Hepatocyte (in vitro differentiated cells): ENCODE measurements around the gene PTPN12. TPM values are rescaled to one million over a fixed set of nuclear protein-coding genes. Genes with fewer than 3 reads are reported as not detected.
A peak's percentile ranks its signal among the peaks of the same experiment; 100 is the strongest.

Experiments used
- DNase-seq: peaks from one replicate; pipeline ENCODE4 v3.0.0-alpha.2; 2016; ENCODE audit warnings: low spot score
- H2AFZ ChIP-seq: fragments of 200-600 bp; sonication (generic); 2 replicates; pipeline ENCODE4 v1.6.0; 2016; ENCODE audit warnings: antibody characterized with exemption, mild to moderate bottlenecking
- H3K27ac ChIP-seq: fragments of 200-600 bp; sonication (generic); 2 replicates; pipeline ENCODE4 v1.5.1; 2016; ENCODE audit warnings: mild to moderate bottlenecking
- H3K27me3 ChIP-seq: fragments of 200-600 bp; sonication (generic); 2 replicates; pipeline ENCODE4 v1.6.1; 2016
- H3K36me3 ChIP-seq: fragments of 200-600 bp; sonication (generic); replicated peaks from 2 replicates; pipeline ENCODE4 v1.5.1; 2016; ENCODE audit warnings: low read depth; ENCODE audit not compliant: insufficient read depth
- H3K4me1 ChIP-seq: fragments of 200-600 bp; sonication (generic); 2 replicates; pipeline ENCODE4 v1.5.1; 2016; ENCODE audit warnings: mild to moderate bottlenecking, moderate library complexity; ENCODE audit not compliant: insufficient read depth
- H3K4me2 ChIP-seq: fragments of 200-600 bp; sonication (generic); 2 replicates; pipeline ENCODE4 v1.6.0; 2016
- H3K4me3 ChIP-seq: fragments of 200-600 bp; sonication (generic); 2 replicates; pipeline ENCODE4 v1.5.1; 2016; ENCODE audit warnings: mild to moderate bottlenecking
- H3K79me2 ChIP-seq: fragments of 200-600 bp; sonication (generic); 2 replicates; pipeline ENCODE4 v1.6.0; 2017; ENCODE audit warnings: mild to moderate bottlenecking
- H3K9me2 ChIP-seq: fragments of 200-600 bp; sonication (generic); replicated peaks from 2 replicates; pipeline ENCODE4 v1.6.0; 2017; ENCODE audit warnings: mild to moderate bottlenecking; ENCODE audit not compliant: insufficient read depth
- H3K9me3 ChIP-seq: fragments of 200-600 bp; sonication (generic); 2 replicates; pipeline ENCODE4 v1.5.1; 2016; ENCODE audit warnings: low read depth, mild to moderate bottlenecking
- H4K20me1 ChIP-seq: fragments of 200-600 bp; sonication (generic); 2 replicates; pipeline ENCODE4 v1.6.0; 2016; ENCODE audit warnings: mild to moderate bottlenecking; ENCODE audit not compliant: insufficient read depth, poor library complexity, severe bottlenecking
- CTCF ChIP-seq: fragments of 200-600 bp; sonication (generic); IDR thresholded peaks from 2 replicates; pipeline ENCODE4 v1.5.1; 2016; ENCODE audit warnings: antibody characterized with exemption, mild to moderate bottlenecking; ENCODE audit not compliant: poor library complexity
- EZH2 ChIP-seq: fragments of 200-600 bp; sonication (generic); IDR thresholded peaks from 2 replicates; pipeline ENCODE4 v1.6.1; 2016; ENCODE audit warnings: antibody characterized with exemption, mild to moderate bottlenecking, borderline replicate concordance
- EZH2phosphoT487 ChIP-seq: fragments of 200-600 bp; sonication (generic); IDR thresholded peaks from one replicate; pipeline ENCODE4 v1.6.1; 2018; ENCODE audit warnings: antibody characterized with exemption, mild to moderate bottlenecking, low read depth, moderate library complexity; ENCODE audit not compliant: unreplicated experiment, severe bottlenecking
- WGBS: methylation state at CpG from one replicate; pipeline ENCODE4 v1.1.6; 2016; ENCODE audit warnings: low lambda C conversion rate; ENCODE audit errors: missing lambda C conversion rate; 5-methylcytosine and 5-hydroxymethylcytosine counted together
- polyA plus RNA-seq: library from polyadenylated mRNA; unstranded; fragments of >200 nt; fragmentation: Nextera tagmentation; extraction: Ambion mirVana; gene quantifications from 2 replicates; pipeline ENCODE4 v1.2.1, GENCODE V29; 2016
- total RNA-seq: library from RNA; depleted of rRNA; stranded (reverse); fragments of >200 nt; gene quantifications from 2 replicates; pipeline ENCODE4 v1.2.3, GENCODE V29; 2014

Gene PTPN12
- total and polyA plus RNA-seq, 2 experiments from 2014 or later = 16.4 to 50.5 TPM

GRCh38 chr7:77662869-77663268 is 125.8 kb downstream of the PTPN12 start:
- Histone ChIP-seq H3K4me3 (no peak overlapping the region), H2AFZ (no peak overlapping the region), H3K36me3 (no peaks in the 10 kb centered on the region), H3K27me3 (no peaks in the 10 kb centered on the region), H3K9me2 (no peaks in the 10 kb centered on the region), H3K4me2 (no peak overlapping the region), H3K4me1 (peaks cover 23% of the 10 kb centered on the region), H4K20me1 (no peaks in the 10 kb centered on the region), H3K79me2 (no peaks in the 10 kb centered on the region), H3K9me3 (no peaks in the 10 kb centered on the region), H3K27ac (no peak overlapping the region)
- DNase-seq = no peak
- WGBS = 84% methylated on average over 2 of the region's 2 CpGs
- TF ChIP-seq EZH2 = no peak

GRCh38 chr7:77664715-77665114 is 127.6 kb downstream of the PTPN12 start:
- Histone ChIP-seq H3K27ac (peak overlapping the region; percentile 7), H2AFZ (no peak overlapping the region), H4K20me1 (no peaks in the 10 kb centered on the region), H3K4me1 (peaks cover 23% of the 10 kb centered on the region), H3K4me2 (no peak overlapping the region), H3K36me3 (no peaks in the 10 kb centered on the region), H3K9me3 (no peaks in the 10 kb centered on the region), H3K27me3 (no peaks in the 10 kb centered on the region), H3K79me2 (no peaks in the 10 kb centered on the region), H3K9me2 (no peaks in the 10 kb centered on the region), H3K4me3 (no peak overlapping the region)
- no peak for TF ChIP-seq CTCF
- TF ChIP-seq EZH2phosphoT487 = no peak
- TF ChIP-seq EZH2 = no peak
- DNase-seq = no peak

GRCh38 chr7:77665161-77665560 is 128.1 kb downstream of the PTPN12 start:
- H3K4me2 ChIP-seq = no peak overlapping the region
- no peaks in the 10 kb centered on the region for H3K9me3 ChIP-seq
- no peak for DNase-seq
- peaks cover 23% of the 10 kb centered on the region for H3K4me1 ChIP-seq
- H3K79me2 ChIP-seq = no peaks in the 10 kb centered on the region
- H2AFZ ChIP-seq = no peak overlapping the region
- H3K27ac ChIP-seq = peak overlapping the region; percentile 7
- H3K27me3 ChIP-seq = no peaks in the 10 kb centered on the region
- no peaks in the 10 kb centered on the region for H3K9me2 ChIP-seq
- TF ChIP-seq EZH2 (no peak), CTCF (no peak), EZH2phosphoT487 (no peak)
- no peaks in the 10 kb centered on the region for H3K36me3 ChIP-seq
- no peak overlapping the region for H3K4me3 ChIP-seq
- no peaks in the 10 kb centered on the region for H4K20me1 ChIP-seq

- Histone ChIP-seq H3K36me3 (no peaks in the 10 kb centered on the region), H3K27ac (peak overlapping the region; percentile 2), H3K79me2 (no peaks in the 10 kb centered on the region), H3K4me2 (peak overlapping the region; percentile 53), H3K9me3 (no peaks in the 10 kb centered on the region), H4K20me1 (no peaks in the 10 kb centered on the region), H3K9me2 (no peaks in the 10 kb centered on the region), H2AFZ (no peak overlapping the region), H3K4me1 (peaks cover 23% of the 10 kb centered on the region), H3K27me3 (no peaks in the 10 kb centered on the region), H3K4me3 (no peak overlapping the region)
- 64% methylated on average over 6 of the region's 6 CpGs for WGBS
- DNase-seq = no peak
- TF ChIP-seq CTCF (no peak), EZH2phosphoT487 (no peak), EZH2 (no peak)
Observed at GRCh38 chr7:77667459-77668086, 130.5 kb downstream of the PTPN12 start.
